ENCODE data around the gene DSCAM. TPM values are rescaled to one million over a fixed set of nuclear protein-coding genes. Genes with fewer than 3 reads are reported as not detected.

The DSCAM gene
- total RNA-seq, 2 donors from 2014 or later, result 0.05 TPM; not detected in 1

- H3K4me1 ChIP-seq, result no peaks in the 10 kb centered on the region
- DNase-seq, result no peak
- intact Hi-C loops (cut with DNase I), result no loop called here
- H3K27ac ChIP-seq, result no peak overlapping the region
- no peaks in the 10 kb centered on the region for H3K36me3 ChIP-seq
- H3K9ac ChIP-seq (ENCODE audit: low read depth in 2 of 2, low read length in 2 of 2), result no peak overlapping the region
- no peaks in the 10 kb centered on the region for H3K27me3 ChIP-seq
- H3K9me3 ChIP-seq, result no peaks in the 10 kb centered on the region
- no peak for TF ChIP-seq CTCF (IDR thresholded peaks at IDR 0.05)
- no peak overlapping the region for H3K4me3 ChIP-seq
Observed at GRCh38 chr21:40813918-40814317, 33.0 kb downstream of the DSCAM start.

GRCh38 chr21:40809673-40810197, 37.2 kb downstream of the DSCAM start:
- Histone ChIP-seq H3K4me1 (no peaks in the 10 kb centered on the region), H3K9ac (ENCODE audit: low read depth in 2 of 2, low read length in 2 of 2) (no peak overlapping the region), H3K4me3 (no peak overlapping the region), H3K9me3 (no peaks in the 10 kb centered on the region), H3K36me3 (no peaks in the 10 kb centered on the region), H3K27me3 (no peaks in the 10 kb centered on the region), H3K27ac (no peak overlapping the region)
- no peak for TF ChIP-seq CTCF (IDR thresholded peaks at IDR 0.05)
- no peak for DNase-seq
- intact Hi-C loops (cut with DNase I), result no loop called here

- H3K4me1 ChIP-seq, result no peaks in the 10 kb centered on the region
- H3K9me3 ChIP-seq, result no peaks in the 10 kb centered on the region
- no peak overlapping the region for H3K27ac ChIP-seq
- no peaks in the 10 kb centered on the region for H3K27me3 ChIP-seq
- H3K36me3 ChIP-seq, result no peaks in the 10 kb centered on the region
- intact Hi-C loops (cut with DNase I), result no loop called here
- no peak overlapping the region for H3K4me3 ChIP-seq
- no peak for DNase-seq
- no peak for TF ChIP-seq CTCF (IDR thresholded peaks at IDR 0.05)
- no peak overlapping the region for H3K9ac ChIP-seq (ENCODE audit: low read depth in 2 of 2, low read length in 2 of 2)
Observed at GRCh38 chr21:40803101-40803500, 43.9 kb downstream of the DSCAM start.

GRCh38 chr21:40800126-40800525, 46.8 kb downstream of the DSCAM start:
- H3K9me3 ChIP-seq, result no peaks in the 10 kb centered on the region
- no peak overlapping the region for H3K4me3 ChIP-seq
- no peak for TF ChIP-seq CTCF (IDR thresholded peaks at IDR 0.05)
- H3K27me3 ChIP-seq, result no peaks in the 10 kb centered on the region
- intact Hi-C loops (cut with DNase I), result no loop called here
- no peak overlapping the region for H3K9ac ChIP-seq (ENCODE audit: low read depth in 2 of 2, low read length in 2 of 2)
- no peaks in the 10 kb centered on the region for H3K4me1 ChIP-seq
- no peak for DNase-seq
- H3K36me3 ChIP-seq, result no peaks in the 10 kb centered on the region
- no peak overlapping the region for H3K27ac ChIP-seq

- no peak for TF ChIP-seq CTCF (IDR thresholded peaks at IDR 0.05)
- H3K36me3 ChIP-seq, result no peaks in the 10 kb centered on the region
- no peaks in the 10 kb centered on the region for H3K4me1 ChIP-seq
- intact Hi-C loops (cut with DNase I), result no loop called here
- no peak for DNase-seq
- no peak overlapping the region for H3K27ac ChIP-seq
- H3K27me3 ChIP-seq, result no peaks in the 10 kb centered on the region
- no peaks in the 10 kb centered on the region for H3K9me3 ChIP-seq
- H3K4me3 ChIP-seq, result no peak overlapping the region
- H3K9ac ChIP-seq (ENCODE audit: low read depth in 2 of 2, low read length in 2 of 2), result no peak overlapping the region
Observed at GRCh38 chr21:40797891-40798290, 49.1 kb downstream of the DSCAM start.

Measured in colonic mucosa (tissue), 4 donors.